Measurements from ENCODE around the gene IL4I1.
A peak's percentile ranks its signal among the peaks of the same experiment; 100 is the strongest.
"Not testable (repeated sequence)": the region's sequence is repeated elsewhere in the genome, so short reads cannot be mapped to it uniquely, and the experiment has no call there.

Gene IL4I1

DNA sequence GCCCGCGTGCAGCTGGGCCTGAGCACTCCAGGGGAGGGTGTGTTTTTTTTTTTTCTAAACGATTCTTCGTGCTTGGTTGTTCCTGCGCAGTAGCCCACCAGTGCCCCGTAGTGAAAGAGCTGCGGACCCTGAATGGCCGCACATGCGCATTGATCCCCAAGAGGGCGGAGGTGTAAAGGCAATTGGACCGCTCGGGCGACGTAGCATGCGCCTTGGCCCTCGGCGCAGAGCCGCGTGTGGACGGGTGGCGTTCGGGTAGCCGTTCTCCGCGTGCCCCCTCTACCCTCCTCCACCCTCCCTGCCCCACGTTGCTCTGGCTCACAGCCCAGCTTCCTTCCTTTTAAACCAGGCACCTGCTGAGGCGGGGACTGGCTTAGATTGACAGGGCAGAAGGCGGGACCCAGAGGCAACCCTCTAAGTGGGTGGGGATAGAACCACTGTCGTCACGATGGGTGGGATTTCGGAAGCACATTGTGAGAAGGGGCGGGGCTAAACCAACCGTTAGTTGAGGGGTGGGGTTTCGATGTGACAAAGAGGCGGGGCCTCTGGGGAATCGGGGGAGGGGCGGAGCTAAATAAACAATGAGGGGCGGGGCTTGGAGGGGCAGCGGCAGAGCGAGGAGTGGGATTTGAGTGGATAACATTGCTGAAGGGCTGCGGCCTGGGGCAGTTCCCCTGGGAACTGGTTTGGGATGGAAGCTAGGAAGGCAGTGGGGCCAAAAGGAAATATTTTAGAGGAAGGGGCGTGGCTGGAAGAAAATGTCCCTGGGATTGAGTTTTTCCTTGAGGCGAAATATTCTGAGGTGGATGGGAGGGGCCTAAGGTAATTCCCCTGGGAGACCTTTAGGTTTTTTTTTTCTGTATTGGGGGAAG lies 33.2 kb upstream of the IL4I1 start:
- Mint-ChIP-seq H3K4me3 (peak overlapping the region; percentile 91), H3K27ac (peak overlapping the region; percentile 98), H3K36me3 (peaks cover 41% of the 10 kb centered on the region), H3K4me1 (peaks cover 70% of the 10 kb centered on the region), H3K27me3 (peaks cover 35% of the 10 kb centered on the region), H3K9me3 (peaks cover 5% of the 10 kb centered on the region)
- DNase-seq = peak; percentile 96
- CTCF ChIA-PET = no interaction called here

- peaks cover 5% of the 10 kb centered on the region for H3K9me3 Mint-ChIP-seq
- CTCF ChIA-PET = interaction anchor here (1.0 kb wide), 1 partner anchor 9 kb away, joined by 4 read pairs; no protein-coding TSS in a partner anchor
- peak within 1 kb of the TSS; percentile 98 for H3K27ac Mint-ChIP-seq
- peak; percentile 92 for DNase-seq
- H3K36me3 Mint-ChIP-seq = peaks cover 48% of the 10 kb centered on the region
- peak within 1 kb of the TSS; percentile 91 for H3K4me3 Mint-ChIP-seq
- H3K4me1 Mint-ChIP-seq = peaks cover 74% of the 10 kb centered on the region
- peaks cover 28% of the 10 kb centered on the region for H3K27me3 Mint-ChIP-seq
Measured at GRCh38 chr19:49929121-49929610, 32.5 kb upstream of the IL4I1 start, which contains the start of the genes ATF5 and NUP62. Gene ATF5, plus strand, starts transcription at chr19:49929205. Its CDS starts 1,646 bp downstream, at chr19:49930851. Gene NUP62, minus strand, starts transcription at chr19:49929504. Its CDS starts 19,697 bp downstream, at chr19:49909807.

GRCh38 chr19:49927526-49928264 lies 31.0 kb upstream of the IL4I1 start:
- DNase-seq = no peak
- peaks cover 66% of the 10 kb centered on the region for H3K4me1 Mint-ChIP-seq
- peaks cover 17% of the 10 kb centered on the region for H3K27me3 Mint-ChIP-seq
- peak overlapping the region; percentile 98 for H3K27ac Mint-ChIP-seq
- peaks cover 49% of the 10 kb centered on the region for H3K36me3 Mint-ChIP-seq
- peak overlapping the region; percentile 91 for H3K4me3 Mint-ChIP-seq
- H3K9me3 Mint-ChIP-seq = peaks cover 5% of the 10 kb centered on the region
- CTCF ChIA-PET = interaction anchor here (1.1 to 1.2 kb wide), 2 partner anchors 10 to 16 kb away, joined by 3 to 4 read pairs; no protein-coding TSS in a partner anchor

GRCh38 chr19:49926515-49926914 lies 29.8 kb upstream of the IL4I1 start:
- CTCF ChIA-PET = no interaction called here
- H3K36me3 Mint-ChIP-seq = peaks cover 46% of the 10 kb centered on the region
- no peak for DNase-seq
- peaks cover 62% of the 10 kb centered on the region for H3K4me1 Mint-ChIP-seq
- H3K27me3 Mint-ChIP-seq = peaks cover 15% of the 10 kb centered on the region
- no peak overlapping the region for H3K4me3 Mint-ChIP-seq
- no peak overlapping the region for H3K27ac Mint-ChIP-seq
- peaks cover 3% of the 10 kb centered on the region for H3K9me3 Mint-ChIP-seq

GRCh38 chr19:49925486-49925885 lies 28.8 kb upstream of the IL4I1 start:
- no peak for DNase-seq
- CTCF ChIA-PET = no interaction called here
- Mint-ChIP-seq H3K4me3 (no peak overlapping the region), H3K36me3 (peaks cover 45% of the 10 kb centered on the region), H3K9me3 (peaks cover 3% of the 10 kb centered on the region), H3K27me3 (peaks cover 15% of the 10 kb centered on the region), H3K27ac (no peak overlapping the region), H3K4me1 (peaks cover 54% of the 10 kb centered on the region)

DNA sequence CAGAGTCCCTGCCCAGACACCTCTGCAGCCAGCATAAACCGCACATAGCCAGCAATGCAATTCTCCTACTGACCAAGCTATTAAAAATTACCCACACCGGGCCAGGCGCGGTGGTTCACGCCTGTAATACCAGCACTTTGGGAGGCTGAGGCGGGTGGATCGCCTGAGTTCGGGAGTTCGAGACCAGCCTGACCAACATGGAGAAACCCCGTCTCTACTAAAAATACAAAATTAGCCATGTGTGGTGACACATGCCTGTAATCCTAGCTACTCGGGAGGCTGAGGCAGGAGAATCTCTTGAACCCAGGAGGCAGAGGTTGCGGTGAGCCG lies 28.2 kb upstream of the IL4I1 start:
- H3K4me3 Mint-ChIP-seq, CTCF ChIA-PET, DNase-seq, H3K9me3 Mint-ChIP-seq: not testable (repeated sequence)
- Mint-ChIP-seq H3K27me3 (peaks cover 11% of the 10 kb centered on the region), H3K4me1 (peaks cover 50% of the 10 kb centered on the region), H3K36me3 (peaks cover 42% of the 10 kb centered on the region), H3K27ac (peak overlapping the region; percentile 19)

DNA sequence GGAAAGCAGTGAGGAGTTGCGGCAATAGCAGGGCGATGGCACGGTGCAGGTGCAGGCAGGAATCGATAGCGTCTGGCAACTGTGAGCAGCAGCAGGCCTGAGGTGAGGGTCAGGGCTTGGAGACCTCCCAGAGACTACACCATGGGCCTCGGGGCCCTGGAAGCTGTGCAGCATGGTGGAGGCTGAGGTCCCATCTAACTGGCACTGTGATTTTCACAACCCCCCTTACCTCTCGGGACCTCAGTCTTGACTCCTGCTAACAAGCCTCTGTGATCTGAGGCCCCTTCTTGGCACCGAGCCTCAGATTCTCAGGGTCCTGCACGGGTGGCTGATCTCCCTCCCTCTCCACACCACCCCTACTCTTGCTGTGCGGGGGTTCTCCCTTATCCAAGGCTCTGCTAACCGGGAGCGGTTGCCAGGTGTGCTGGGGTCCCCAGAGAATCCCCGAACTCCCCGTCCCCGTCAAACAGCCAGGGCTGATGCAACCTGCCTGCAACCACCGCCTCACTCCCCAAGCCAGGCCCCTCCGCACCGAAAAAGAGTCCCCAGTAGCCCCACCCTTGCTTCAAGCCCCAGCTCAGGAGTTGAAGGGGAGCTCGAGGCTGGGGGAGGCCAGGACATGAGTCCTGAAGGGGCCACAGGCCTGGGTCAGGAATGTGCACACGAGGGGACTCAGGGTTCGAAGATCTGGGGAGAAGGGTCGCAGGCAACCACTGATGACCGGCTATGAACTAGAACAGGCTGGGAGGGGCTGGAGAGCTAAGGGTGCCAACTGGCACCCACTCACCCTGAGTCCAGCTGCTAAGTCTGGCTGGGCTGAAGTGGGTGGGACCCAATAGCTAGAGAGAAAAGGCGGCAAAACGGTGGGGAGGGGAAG lies 27.6 kb upstream of the IL4I1 start:
- Mint-ChIP-seq H3K9me3 (no peaks in the 10 kb centered on the region), H3K4me1 (peaks cover 44% of the 10 kb centered on the region), H3K4me3 (no peak overlapping the region), H3K36me3 (peaks cover 43% of the 10 kb centered on the region), H3K27ac (peak overlapping the region; percentile 19), H3K27me3 (peaks cover 5% of the 10 kb centered on the region)
- CTCF ChIA-PET = no interaction called here
- no peak for DNase-seq

DNA sequence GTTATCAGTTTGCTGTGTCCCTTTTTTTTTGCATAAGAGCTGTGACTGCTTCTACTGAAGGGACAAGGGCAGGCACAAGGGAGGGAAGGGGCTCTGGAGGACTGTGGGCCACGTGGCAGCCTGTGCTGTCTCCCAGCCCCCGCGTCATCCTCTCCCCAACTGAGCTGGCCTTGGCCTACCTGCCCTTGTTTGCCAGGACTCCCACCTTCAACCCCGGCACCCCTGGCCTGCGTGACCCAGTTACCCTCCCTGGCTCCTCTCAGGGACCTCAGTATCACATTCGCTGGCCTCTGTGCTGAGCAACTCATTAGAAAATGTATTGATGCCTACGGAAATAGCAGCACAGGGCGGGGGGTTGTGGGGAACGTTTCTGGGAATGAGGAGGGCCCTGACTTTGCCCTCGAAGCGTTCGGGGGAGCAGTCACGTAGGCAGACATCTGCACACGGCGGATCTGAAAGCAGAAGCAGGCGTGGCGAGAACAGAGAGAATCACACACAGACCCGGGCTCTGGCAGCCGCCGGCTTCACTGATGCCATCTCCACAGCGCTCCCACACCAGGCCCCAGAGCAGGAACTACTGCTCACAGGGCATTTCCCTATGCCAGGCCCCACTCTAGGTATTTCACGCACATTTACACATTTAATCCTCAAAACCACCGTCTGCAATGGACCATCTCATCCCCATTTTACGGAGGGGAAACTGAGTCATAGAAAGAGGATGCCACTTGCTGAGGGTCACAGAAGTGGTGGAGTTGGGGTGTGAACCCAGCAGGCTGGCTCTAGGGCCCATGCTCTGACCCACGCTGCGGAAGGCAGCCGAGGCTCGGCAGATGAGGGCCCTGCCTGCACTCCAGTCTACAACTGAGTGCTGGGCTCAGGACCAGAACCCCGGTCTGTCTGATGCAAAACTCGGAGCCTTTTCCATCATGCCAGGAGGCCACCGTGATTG lies 26.6 kb upstream of the IL4I1 start:
- CTCF ChIA-PET = no interaction called here
- no peak for DNase-seq
- Mint-ChIP-seq H3K27me3 (no peaks in the 10 kb centered on the region), H3K27ac (no peak overlapping the region), H3K36me3 (peaks cover 38% of the 10 kb centered on the region), H3K4me3 (no peak overlapping the region), H3K9me3 (no peaks in the 10 kb centered on the region), H3K4me1 (peaks cover 39% of the 10 kb centered on the region)

DNA sequence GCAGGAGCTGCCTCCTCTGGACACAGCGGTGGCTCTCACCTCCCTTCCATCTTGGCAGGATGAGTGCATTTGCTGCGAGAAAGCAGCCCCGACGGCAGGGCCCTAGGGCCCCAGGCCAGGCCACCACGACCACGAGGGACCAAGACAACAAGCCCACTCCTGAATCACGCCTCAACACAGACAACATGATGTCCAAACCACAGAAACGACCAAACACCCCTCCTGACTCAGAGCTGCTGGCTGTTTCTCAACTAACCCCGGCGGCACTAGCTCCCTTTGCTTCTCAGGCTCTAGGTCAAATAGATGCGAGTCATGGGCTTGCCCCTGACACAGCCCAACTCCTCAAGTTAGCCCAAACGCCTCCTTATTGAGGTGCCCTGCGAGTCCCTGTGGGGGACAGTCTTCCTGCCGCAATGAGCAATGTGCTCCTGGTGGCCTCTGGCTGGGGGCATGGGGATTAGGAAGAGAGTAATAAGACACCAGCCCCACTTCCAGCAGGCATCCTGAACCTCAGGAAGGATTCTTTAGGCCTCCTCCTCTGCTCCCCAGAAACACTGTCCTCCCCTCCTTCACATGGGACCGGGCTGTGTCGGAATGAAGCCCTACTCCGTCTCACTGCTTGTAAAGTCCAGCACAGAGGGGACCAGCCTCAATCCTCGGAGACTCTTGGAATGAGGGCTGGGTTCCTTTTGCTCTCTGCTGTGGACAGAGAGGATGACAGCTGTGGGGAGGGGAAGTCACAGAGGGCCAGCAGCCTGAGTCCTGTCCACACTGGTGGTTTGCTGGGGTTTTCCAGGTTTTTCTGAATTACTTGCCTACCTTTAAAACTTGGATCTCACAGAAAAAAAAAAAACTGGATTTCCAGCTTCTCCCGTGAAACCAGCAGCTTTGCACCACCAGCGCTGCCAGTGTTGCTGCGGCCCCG lies 25.4 kb upstream of the IL4I1 start:
- H3K36me3 Mint-ChIP-seq = peaks cover 32% of the 10 kb centered on the region
- CTCF ChIA-PET = no interaction called here
- H3K9me3 Mint-ChIP-seq = no peaks in the 10 kb centered on the region
- H3K4me3 Mint-ChIP-seq = no peak overlapping the region
- no peaks in the 10 kb centered on the region for H3K27me3 Mint-ChIP-seq
- H3K27ac Mint-ChIP-seq = peak overlapping the region; percentile 39
- DNase-seq = no peak
- peaks cover 29% of the 10 kb centered on the region for H3K4me1 Mint-ChIP-seq

DNA sequence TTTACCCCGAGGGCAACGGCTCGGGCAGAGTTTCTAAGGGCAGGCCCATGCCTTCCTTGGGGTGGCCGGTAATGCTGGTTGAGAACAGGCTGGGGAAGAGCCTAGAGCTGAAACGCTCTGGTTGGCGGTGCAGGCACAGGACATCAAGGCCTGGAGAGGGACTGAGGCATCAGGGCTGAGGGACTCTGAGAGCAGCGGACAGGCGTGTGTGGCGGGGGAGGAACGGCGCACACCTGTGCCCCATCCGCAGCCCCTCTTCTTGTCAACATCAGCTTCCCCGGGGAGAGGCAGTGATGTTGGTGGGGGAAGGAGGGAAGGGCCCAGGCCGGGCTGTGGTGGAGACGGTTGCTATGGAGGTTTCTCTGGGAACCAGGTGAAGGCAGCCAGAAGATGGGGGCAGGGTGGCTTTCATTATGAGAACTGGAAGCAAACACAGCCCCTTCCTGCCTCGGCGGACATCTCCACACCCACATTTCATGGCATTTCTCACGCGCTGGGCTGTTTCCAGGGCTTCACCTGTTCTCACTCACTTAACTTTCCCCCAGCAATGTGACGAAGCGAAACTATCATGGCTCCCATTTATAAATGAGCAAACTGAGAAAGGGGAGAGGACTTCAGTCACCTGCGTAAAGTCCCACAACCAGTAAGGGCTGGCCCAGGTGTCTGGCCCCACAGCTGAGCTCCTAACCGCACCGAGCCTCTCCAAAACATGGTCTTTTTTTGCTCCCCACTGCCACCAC lies 24.1 kb upstream of the IL4I1 start:
- H3K4me1 Mint-ChIP-seq = peaks cover 22% of the 10 kb centered on the region
- no peak for DNase-seq
- CTCF ChIA-PET = no interaction called here
- no peak overlapping the region for H3K4me3 Mint-ChIP-seq
- no peak overlapping the region for H3K27ac Mint-ChIP-seq
- H3K27me3 Mint-ChIP-seq = no peaks in the 10 kb centered on the region
- peaks cover 34% of the 10 kb centered on the region for H3K36me3 Mint-ChIP-seq
- H3K9me3 Mint-ChIP-seq = no peaks in the 10 kb centered on the region

DNA sequence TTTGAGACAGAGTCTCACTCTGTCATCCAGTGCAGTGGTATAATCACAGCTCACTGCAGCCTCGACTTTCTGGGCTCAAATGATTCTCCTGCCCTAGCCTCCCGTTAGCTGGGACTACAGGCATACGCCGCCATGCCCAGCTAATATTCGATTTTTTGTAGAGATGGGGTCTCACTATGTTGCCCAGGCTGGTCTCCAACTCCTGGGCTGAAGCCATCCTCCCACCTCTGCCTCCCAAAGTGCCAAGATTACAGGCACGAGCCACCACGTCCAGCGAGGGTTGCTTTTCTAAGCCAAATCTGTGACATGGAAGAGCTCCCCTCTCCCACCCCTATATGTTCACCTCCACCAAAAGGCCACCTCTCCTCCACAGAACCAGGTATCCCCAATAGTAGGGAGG lies 21.4 kb upstream of the IL4I1 start:
- CTCF ChIA-PET = interaction anchor here (0.7 kb wide), 1 partner anchor 28 kb away, joined by 3 read pairs; no protein-coding TSS in a partner anchor
- H3K9me3 Mint-ChIP-seq = no peaks in the 10 kb centered on the region

More for the DNA sequence above, 21.4 kb upstream of the IL4I1 start:
- Mint-ChIP-seq H3K27ac (peak overlapping the region; percentile 24), H3K36me3 (peaks cover 37% of the 10 kb centered on the region), H3K4me3 (no peak overlapping the region), H3K27me3 (no peaks in the 10 kb centered on the region), H3K4me1 (peaks cover 15% of the 10 kb centered on the region)
- no peak for DNase-seq

Data from activated naive CD4-positive, alpha-beta T cell treated with anti-CD3 and anti-CD28 coated beads, Interleukin-2, amount 10 ng/mL, durations not matched to agents 7 days and 5 days (primary cell).